OCI-LY7 (cell line): ENCODE measurements around the gene OR2J2. TPM values are rescaled to one million over a fixed set of nuclear protein-coding genes. Genes with fewer than 3 reads are reported as not detected.

Experiments
- BruUV-seq: library from RNA; stranded (reverse); fragments of 400-500 nt; replicated peaks from 2 replicates; lab custom pipeline; 2021; lab: Mats Ljungman, UMichigan
- CTCF ChIA-PET: fragments of 300-600 bp; sonication (Branson Sonifier 250); formaldehyde crosslinking; loops from one replicate; lab custom pipeline; 2022; ENCODE audit warnings: antibody characterized with exemption; ENCODE audit not compliant: unreplicated experiment; lab: Charles Lee
- POLR2A ChIA-PET: fragments of 300-600 bp; sonication (Branson Sonifier 250); formaldehyde crosslinking; loops from one replicate; lab custom pipeline; 2022; ENCODE audit warnings: antibody characterized with exemption; lab: Charles Lee
- DNase-seq: peaks from one replicate; pipeline ENCODE4 v3.0.0-alpha.2; 2015; ENCODE audit warnings: low spot score
- H2AFZ ChIP-seq: fragments of 200-600 bp; sonication (generic), shearing (Covaris generic); 2 replicates; pipeline ENCODE4 v1.6.1; 2014; ENCODE audit warnings: mild to moderate bottlenecking, antibody characterized with exemption, low read length, moderate library complexity
- H3K27ac ChIP-seq: fragments of 200-600 bp; sonication (generic); 2 replicates; pipeline ENCODE4 v1.5.1; 2014; ENCODE audit warnings: mixed run types, low read depth, mild to moderate bottlenecking, moderate library complexity, low read length, inconsistent platforms; ENCODE audit not compliant: poor library complexity, severe bottlenecking
- H3K36me3 ChIP-seq: fragments of 200-600 bp; sonication (generic); 2 replicates; pipeline ENCODE4 v1.6.1; 2014; ENCODE audit warnings: mild to moderate bottlenecking, antibody characterized with exemption, low read length, moderate library complexity, mixed read lengths; ENCODE audit not compliant: insufficient read depth
- H3K4me1 ChIP-seq: fragments of 200-600 bp; sonication (generic); 2 replicates; pipeline ENCODE4 v1.5.1; 2014; ENCODE audit warnings: mild to moderate bottlenecking, low read length; ENCODE audit not compliant: insufficient read depth, poor library complexity, severe bottlenecking
- H3K4me2 ChIP-seq: fragments of 200-600 bp; sonication (generic); 2 replicates; pipeline ENCODE4 v1.6.1; 2014; ENCODE audit warnings: mild to moderate bottlenecking, low read length
- H3K4me3 ChIP-seq: fragments of 200-600 bp; sonication (generic); 2 replicates; pipeline ENCODE4 v1.5.1; 2014; ENCODE audit warnings: mild to moderate bottlenecking, low read depth, low read length; ENCODE audit not compliant: poor library complexity, severe bottlenecking
- H3K79me2 ChIP-seq: fragments of 200-600 bp; sonication (generic); 2 replicates; pipeline ENCODE4 v1.6.1; 2016; ENCODE audit warnings: low read depth, mild to moderate bottlenecking, low read length, moderate library complexity, mixed read lengths; ENCODE audit not compliant: insufficient read depth
- H3K9me2 ChIP-seq: fragments of 200-600 bp; sonication (generic); 2 replicates; pipeline ENCODE4 v1.6.1; 2016; ENCODE audit warnings: mild to moderate bottlenecking, low read length, mixed read lengths; ENCODE audit not compliant: insufficient read depth
- H3K9me3 ChIP-seq: fragments of 200-600 bp; sonication (generic); 2 replicates; pipeline ENCODE4 v1.6.1; 2014; ENCODE audit warnings: mild to moderate bottlenecking, mixed run types, low read length, mixed read lengths
- H4K20me1 ChIP-seq: fragments of 200-600 bp; sonication (generic); 2 replicates; pipeline ENCODE4 v1.6.1; 2014; ENCODE audit warnings: mild to moderate bottlenecking, antibody characterized with exemption, low read length, moderate library complexity, mixed read lengths; ENCODE audit not compliant: insufficient read depth
- CTCF ChIP-seq: fragments of 200-600 bp; sonication (generic); conservative IDR thresholded peaks from 2 replicates; pipeline ENCODE4 v1.5.1; 2014; ENCODE audit warnings: mild to moderate bottlenecking, antibody characterized with exemption, low read length, moderate library complexity, mixed read lengths
- EZH2phosphoT487 ChIP-seq: fragments of 200-600 bp; sonication (generic); IDR thresholded peaks from 2 replicates; pipeline ENCODE4 v1.6.1; 2018; ENCODE audit warnings: low read depth, borderline replicate concordance, mild to moderate bottlenecking, mixed run types, antibody characterized with exemption, low read length, moderate library complexity, mixed read lengths
- intact Hi-C: fragments of 100-400 bp; cut with micrococcal nuclease; formaldehyde crosslinking; loops from one replicate; pipeline ENCODE4 v1.10.0; 2022; ENCODE audit not compliant: unreplicated experiment
- total RNA-seq, 2 experiments: library from RNA; depleted of rRNA in 1 of 2; stranded (reverse); fragments of >200 nt in 1 of 2; shearing (Covaris generic) in 1 of 2; gene quantifications; 2 replicates each; pipeline ENCODE4 v1.2.3, GENCODE V29; 2014 to 2022

Gene OR2J2
- total RNA-seq, 2 experiments from 2014 or later = not detected

GRCh38 chr6:29200767-29201662, 30.3 kb downstream of the OR2J2 start:
- CTCF ChIA-PET = no interaction called here
- intact Hi-C loops = no loop called here
- POLR2A ChIA-PET = no interaction called here

DNA sequence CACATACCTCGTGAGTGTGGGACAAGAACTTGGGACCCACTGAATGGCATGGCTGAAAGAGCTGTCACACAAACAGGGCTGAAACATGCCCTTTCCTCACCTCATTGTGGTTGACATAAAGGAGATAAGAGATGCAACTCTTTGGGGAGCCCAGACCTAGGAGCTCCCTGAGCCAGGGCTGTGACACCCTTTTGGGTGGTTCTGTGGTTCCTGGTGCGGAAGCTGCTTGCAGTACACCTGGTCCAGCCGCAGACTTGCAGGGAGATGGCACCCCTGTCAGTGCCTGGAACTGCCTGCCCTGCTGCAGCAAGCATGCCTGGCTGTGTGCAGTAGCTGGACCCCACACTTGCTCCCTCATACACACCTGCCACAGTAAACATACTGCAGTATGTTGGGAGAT, 31.3 kb downstream of the OR2J2 start:
- Histone ChIP-seq H3K4me1 (no peaks in the 10 kb centered on the region), H3K4me2 (no peak overlapping the region), H2AFZ (no peak overlapping the region), H3K27ac (no peak overlapping the region), H4K20me1 (no peaks in the 10 kb centered on the region), H3K36me3 (no peaks in the 10 kb centered on the region), H3K79me2 (no peaks in the 10 kb centered on the region), H3K9me2 (no peaks in the 10 kb centered on the region), H3K9me3 (no peaks in the 10 kb centered on the region), H3K4me3 (no peak overlapping the region)
- POLR2A ChIA-PET = interaction anchor here (0.7 kb wide), 1 partner anchor 41 kb away, joined by 6 read pairs; no protein-coding TSS in a partner anchor
- no peak for DNase-seq
- TF ChIP-seq EZH2phosphoT487 = no peak
- TF ChIP-seq CTCF = no peak
- CTCF ChIA-PET = no interaction called here
- BruUV-seq = no TSS peak
- intact Hi-C loops = no loop called here

More at GRCh38 chr6:29200767-29201662, 30.3 kb downstream of the OR2J2 start:
- Histone ChIP-seq H3K4me1 (no peaks in the 10 kb centered on the region), H3K4me2 (no peak overlapping the region), H3K9me2 (no peaks in the 10 kb centered on the region; the same call in 1 of the 2 replicates), H3K27ac (no peak overlapping the region), H2AFZ (no peak overlapping the region), H3K4me3 (no peak overlapping the region), H3K36me3 (no peaks in the 10 kb centered on the region), H4K20me1 (no peaks in the 10 kb centered on the region), H3K9me3 (no peaks in the 10 kb centered on the region), H3K79me2 (no peaks in the 10 kb centered on the region)
- TF ChIP-seq EZH2phosphoT487 (no peak), CTCF (no peak)
- no TSS peak for BruUV-seq
- no peak for DNase-seq

GRCh38 chr6:29211488-29211887, 40.8 kb downstream of the OR2J2 start:
- BruUV-seq = no TSS peak
- H3K9me2 ChIP-seq = no peaks in the 10 kb centered on the region
- TF ChIP-seq CTCF (no peak), EZH2phosphoT487 (no peak)
- no peaks in the 10 kb centered on the region for H3K4me1 ChIP-seq
- no peaks in the 10 kb centered on the region for H3K9me3 ChIP-seq
- no peak overlapping the region for H3K4me2 ChIP-seq
- CTCF ChIA-PET = no interaction called here
- H3K36me3 ChIP-seq = no peaks in the 10 kb centered on the region
- H3K27ac ChIP-seq = no peak overlapping the region
- POLR2A ChIA-PET = no interaction called here
- H2AFZ ChIP-seq = no peak overlapping the region
- no peaks in the 10 kb centered on the region for H3K79me2 ChIP-seq
- H4K20me1 ChIP-seq = no peaks in the 10 kb centered on the region
- no peak for DNase-seq
- intact Hi-C loops = no loop called here
- H3K4me3 ChIP-seq = no peak overlapping the region
